Parathyroid adenoma (tissue), 2 donors: ENCODE measurements around the gene TRAF5.

Experiments
- H2AFZ ChIP-seq: fragments of 300-600 bp; sonication (generic); one replicate; pipeline ENCODE4 v1.7.0; 2017; ENCODE audit warnings: antibody characterized with exemption, mild to moderate bottlenecking
- H3K27ac ChIP-seq: fragments of 300-600 bp; sonication (generic); one replicate; pipeline ENCODE4 v1.7.0; 2017
- H3K27me3 ChIP-seq: fragments of 300-600 bp; sonication (generic); one replicate; pipeline ENCODE4 v1.7.0; 2017; ENCODE audit warnings: low read length; ENCODE audit not compliant: control insufficient read depth, insufficient read depth
- H3K36me3 ChIP-seq: fragments of 300-600 bp; sonication (generic); one replicate; pipeline ENCODE4 v1.7.0; 2017; ENCODE audit warnings: low read length; ENCODE audit not compliant: control insufficient read depth, insufficient read depth
- H3K4me1 ChIP-seq: fragments of 300-600 bp; sonication (generic); one replicate; pipeline ENCODE4 v1.7.0; 2017; ENCODE audit warnings: control low read depth
- H3K4me2 ChIP-seq: fragments of 300-600 bp; sonication (generic); one replicate; pipeline ENCODE4 v1.7.0; 2017; ENCODE audit warnings: low read length
- H3K4me3 ChIP-seq: fragments of 300-600 bp; sonication (generic); one replicate; pipeline ENCODE4 v1.7.0; 2017; ENCODE audit warnings: low read depth, low read length
- H3K79me2 ChIP-seq: fragments of 300-600 bp; sonication (generic); one replicate; pipeline ENCODE4 v1.7.0; 2017; ENCODE audit warnings: control low read depth
- H3K9ac ChIP-seq: fragments of 300-600 bp; sonication (generic); one replicate; pipeline ENCODE4 v1.7.0; 2017; ENCODE audit warnings: mild to moderate bottlenecking
- H3K9me3 ChIP-seq: fragments of 300-600 bp; sonication (generic); one replicate; pipeline ENCODE4 v1.7.0; 2017; ENCODE audit warnings: low read length; ENCODE audit not compliant: control insufficient read depth
- CTCF ChIP-seq: fragments of 300-600 bp; sonication (generic); IDR thresholded peaks from one replicate; pipeline ENCODE4 v1.7.0; 2017; ENCODE audit warnings: antibody characterized with exemption, mild to moderate bottlenecking
- donor health status: primary hyperparathyroidism.

TRAF5 gene

DNA sequence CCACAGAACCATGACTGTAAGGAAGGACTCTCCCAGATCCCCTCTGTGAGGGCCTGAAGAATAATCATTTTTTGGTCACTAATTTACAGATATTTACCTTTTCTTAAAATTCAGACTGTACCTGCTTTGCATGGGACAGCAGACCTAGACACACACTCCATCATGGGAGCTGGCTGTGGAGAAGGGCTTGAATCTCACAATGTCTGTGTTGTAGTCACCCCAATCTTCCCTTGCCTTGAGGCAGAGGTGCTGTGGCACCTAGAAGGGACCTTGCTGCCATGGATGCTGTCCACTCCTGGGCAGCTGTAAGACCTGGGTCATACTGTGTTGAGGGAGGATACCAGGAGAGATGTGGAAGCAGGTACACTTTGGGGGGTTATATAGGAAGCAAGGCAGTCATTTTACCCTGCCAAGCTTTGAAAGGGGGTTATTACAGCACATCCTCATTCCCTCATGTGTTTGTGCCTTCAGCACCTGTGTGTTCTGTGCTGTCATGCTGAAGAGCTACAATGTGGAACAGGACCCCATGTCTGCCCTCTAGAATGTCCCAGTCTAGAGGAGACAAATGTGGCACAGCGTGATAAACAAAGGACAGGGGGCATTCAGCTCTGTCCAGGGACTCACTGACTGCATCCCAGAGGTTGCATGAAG is 27.1 kb downstream of the TRAF5 start:
- Histone ChIP-seq H3K9ac (no peak overlapping the region), H3K4me3 (no peak overlapping the region), H3K27me3 (no peaks in the 10 kb centered on the region), H3K9me3 (no peaks in the 10 kb centered on the region), H3K79me2 (no peaks in the 10 kb centered on the region), H3K4me2 (no peak overlapping the region), H3K27ac (no peak overlapping the region), H3K36me3 (no peaks in the 10 kb centered on the region), H2AFZ (no peak overlapping the region), H3K4me1 (no peaks in the 10 kb centered on the region)
- TF ChIP-seq CTCF, result no peak

GRCh38 chr1:211355873-211356272 is 29.2 kb downstream of the TRAF5 start:
- Histone ChIP-seq H2AFZ (no peak overlapping the region), H3K9ac (no peak overlapping the region), H3K27ac (no peak overlapping the region), H3K36me3 (no peaks in the 10 kb centered on the region), H3K4me3 (no peak overlapping the region), H3K27me3 (no peaks in the 10 kb centered on the region), H3K79me2 (no peaks in the 10 kb centered on the region), H3K4me2 (no peak overlapping the region), H3K9me3 (no peaks in the 10 kb centered on the region), H3K4me1 (peaks cover 2% of the 10 kb centered on the region)
- no peak for TF ChIP-seq CTCF

DNA sequence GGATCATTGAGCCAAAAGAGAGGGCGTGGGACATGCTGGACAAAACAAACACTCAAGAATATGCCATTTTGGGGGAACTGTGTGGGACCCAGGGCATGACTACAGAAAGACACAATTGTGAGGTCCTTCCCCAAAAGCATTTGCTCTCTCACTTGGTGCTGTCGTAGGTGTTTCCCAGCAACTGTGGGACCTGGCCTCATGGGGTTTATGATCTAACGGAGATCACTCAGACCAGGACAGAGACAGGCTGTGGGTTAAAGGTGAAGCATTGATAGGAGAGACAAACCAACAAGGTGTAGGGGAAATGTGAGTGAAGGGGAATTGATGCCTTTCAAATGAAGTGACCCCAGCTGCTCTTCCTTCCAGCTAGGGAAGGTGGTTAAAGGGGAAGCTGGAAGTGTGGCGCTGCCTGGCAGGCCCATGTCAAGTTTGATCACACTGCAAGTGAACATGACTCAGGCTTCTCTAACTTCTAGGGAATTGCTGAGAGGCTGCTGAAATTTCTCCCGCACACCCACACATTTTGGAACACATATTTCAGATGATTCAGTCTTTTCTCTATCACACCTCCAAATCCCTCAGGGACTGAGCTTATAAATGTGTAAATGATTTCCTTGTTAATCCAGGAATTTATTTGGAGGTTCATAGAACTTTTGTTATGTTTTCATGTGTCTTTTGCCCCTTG is 30.2 kb downstream of the TRAF5 start:
- Histone ChIP-seq H2AFZ (no peak overlapping the region), H3K9me3 (no peaks in the 10 kb centered on the region), H3K36me3 (no peaks in the 10 kb centered on the region), H3K79me2 (no peaks in the 10 kb centered on the region), H3K27me3 (no peaks in the 10 kb centered on the region), H3K9ac (no peak overlapping the region), H3K4me2 (no peak overlapping the region), H3K4me1 (peaks cover 3% of the 10 kb centered on the region), H3K4me3 (no peak overlapping the region), H3K27ac (no peak overlapping the region)
- TF ChIP-seq CTCF, result no peak

DNA sequence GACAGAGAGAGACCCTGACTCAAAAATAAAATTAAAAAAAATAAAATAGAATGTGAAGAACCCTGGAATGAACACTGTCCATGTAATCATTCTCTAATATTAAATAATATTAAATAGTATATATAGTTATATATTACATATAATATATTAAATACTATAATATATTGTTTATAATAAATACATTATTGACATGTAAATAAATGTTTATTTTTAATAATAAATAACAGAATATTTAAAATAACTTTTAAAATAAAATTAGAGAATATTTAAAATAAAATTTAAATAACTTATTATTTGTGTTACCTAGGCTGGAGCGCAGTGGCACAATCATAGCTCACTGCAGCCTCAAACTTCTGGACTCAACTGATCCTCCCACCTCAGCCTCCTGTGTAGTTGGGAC is 32.1 kb downstream of the TRAF5 start:
- H3K27ac ChIP-seq, result no peak overlapping the region
- no peak overlapping the region for H2AFZ ChIP-seq
- TF ChIP-seq CTCF, result no peak
- no peaks in the 10 kb centered on the region for H3K36me3 ChIP-seq
- H3K27me3 ChIP-seq, result no peaks in the 10 kb centered on the region
- peaks cover 3% of the 10 kb centered on the region for H3K4me1 ChIP-seq
- no peaks in the 10 kb centered on the region for H3K79me2 ChIP-seq
- H3K4me2 ChIP-seq, result no peak overlapping the region
- no peak overlapping the region for H3K4me3 ChIP-seq
- no peaks in the 10 kb centered on the region for H3K9me3 ChIP-seq
- H3K9ac ChIP-seq, result no peak overlapping the region

DNA sequence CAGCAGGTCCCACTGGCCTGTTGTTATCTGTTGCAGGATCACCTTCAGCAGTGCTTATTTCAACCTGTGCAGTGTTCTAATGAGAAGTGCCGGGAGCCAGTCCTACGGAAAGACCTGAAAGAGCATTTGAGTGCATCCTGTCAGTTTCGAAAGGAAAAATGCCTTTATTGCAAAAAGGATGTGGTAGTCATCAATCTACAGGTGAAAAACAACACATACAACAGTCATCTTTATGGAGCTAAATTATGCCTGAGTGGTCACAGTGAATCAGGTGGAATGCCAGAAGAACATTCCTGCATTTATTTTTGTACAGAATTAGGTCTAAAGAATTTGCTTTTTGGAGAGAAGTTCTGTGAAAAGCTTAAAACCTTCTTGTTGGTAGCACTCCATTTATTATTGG is 33.2 kb downstream of the TRAF5 start:
- no peak for TF ChIP-seq CTCF
- Histone ChIP-seq H3K9me3 (no peaks in the 10 kb centered on the region), H3K4me3 (no peak overlapping the region), H3K36me3 (no peaks in the 10 kb centered on the region), H3K9ac (no peak overlapping the region), H3K4me2 (no peak overlapping the region), H3K27ac (no peak overlapping the region), H3K27me3 (no peaks in the 10 kb centered on the region), H3K4me1 (peaks cover 3% of the 10 kb centered on the region), H2AFZ (peak overlapping the region; percentile 46), H3K79me2 (no peaks in the 10 kb centered on the region)
